Prostate gland (tissue), 2 donors: ENCODE results near the gene FAM240B.

Source experiments
- POLR2A ChIP-seq: fragments of 450-650 bp; IDR thresholded peaks from one replicate; pipeline ENCODE4 v1.6.1; 2016; ENCODE audit warnings: antibody characterized with exemption, mild to moderate bottlenecking
- POLR2AphosphoS5 ChIP-seq: sonication (generic); formaldehyde crosslinking; IDR thresholded peaks from one replicate; pipeline ENCODE4 v1.6.1; 2017; ENCODE audit warnings: antibody characterized with exemption
- TF ChIP-seq, protein P1 (sequence below), 4 experiments: fragments of 200-600 bp in 2 of 4; fragments of 450-650 bp in 2 of 4; sonication (generic) in 2 of 4; IDR thresholded peaks; 1 replicate in 3 of 4; 2 replicates in 1 of 4; pipeline ENCODE4 v1.5.1; 2016 to 2019; ENCODE audit warnings: antibody characterized with exemption in 4 of 4, mild to moderate bottlenecking in 2 of 4, moderate library complexity in 2 of 4

DNA sequence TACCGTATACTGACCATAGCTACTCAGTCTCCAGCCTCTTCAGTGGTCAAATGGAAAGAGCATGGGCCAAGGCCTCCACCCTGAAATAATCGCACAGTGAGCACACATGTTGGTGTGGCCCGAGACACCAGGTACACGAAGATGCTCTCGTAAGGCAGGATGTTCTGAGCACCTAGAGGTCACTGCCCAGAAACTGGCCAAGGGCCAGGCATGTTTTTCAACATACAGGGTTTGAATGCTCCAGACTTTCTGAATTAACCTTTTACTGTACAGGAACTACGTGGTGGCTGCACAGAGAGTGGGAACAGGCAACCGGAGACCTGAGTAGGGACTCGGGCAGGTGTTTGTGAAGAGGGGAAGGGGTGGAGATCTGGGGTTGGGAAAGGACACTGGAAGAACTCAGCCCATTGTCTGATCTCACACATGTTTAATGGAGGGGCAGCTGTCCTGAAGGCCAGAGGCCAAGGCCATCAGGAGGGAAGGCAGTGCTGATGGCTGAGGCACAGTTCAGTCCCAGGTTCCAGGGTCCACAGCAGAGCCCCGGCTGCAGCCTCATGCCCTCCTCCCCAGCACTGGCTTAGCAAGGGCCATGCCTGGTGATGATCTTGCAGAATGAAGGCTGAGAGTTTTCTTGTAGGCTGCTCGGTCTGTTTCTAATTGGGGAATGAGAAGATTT lies 51.0 kb downstream of the FAM240B start:
- TF ChIP-seq, protein P1, sequence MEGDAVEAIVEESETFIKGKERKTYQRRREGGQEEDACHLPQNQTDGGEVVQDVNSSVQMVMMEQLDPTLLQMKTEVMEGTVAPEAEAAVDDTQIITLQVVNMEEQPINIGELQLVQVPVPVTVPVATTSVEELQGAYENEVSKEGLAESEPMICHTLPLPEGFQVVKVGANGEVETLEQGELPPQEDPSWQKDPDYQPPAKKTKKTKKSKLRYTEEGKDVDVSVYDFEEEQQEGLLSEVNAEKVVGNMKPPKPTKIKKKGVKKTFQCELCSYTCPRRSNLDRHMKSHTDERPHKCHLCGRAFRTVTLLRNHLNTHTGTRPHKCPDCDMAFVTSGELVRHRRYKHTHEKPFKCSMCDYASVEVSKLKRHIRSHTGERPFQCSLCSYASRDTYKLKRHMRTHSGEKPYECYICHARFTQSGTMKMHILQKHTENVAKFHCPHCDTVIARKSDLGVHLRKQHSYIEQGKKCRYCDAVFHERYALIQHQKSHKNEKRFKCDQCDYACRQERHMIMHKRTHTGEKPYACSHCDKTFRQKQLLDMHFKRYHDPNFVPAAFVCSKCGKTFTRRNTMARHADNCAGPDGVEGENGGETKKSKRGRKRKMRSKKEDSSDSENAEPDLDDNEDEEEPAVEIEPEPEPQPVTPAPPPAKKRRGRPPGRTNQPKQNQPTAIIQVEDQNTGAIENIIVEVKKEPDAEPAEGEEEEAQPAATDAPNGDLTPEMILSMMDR (IDR thresholded peaks at IDR 0.05), result no peak
- TF ChIP-seq POLR2AphosphoS5 (no peak), POLR2A (no peak)
